ENCODE data around the gene SH3BGR. TPM values are rescaled to one million over a fixed set of nuclear protein-coding genes. Genes with fewer than 3 reads are reported as not detected.

Gene SH3BGR
- total RNA-seq, 1 donor: 6.2 TPM

GRCh38 chr21:39527664-39528381 is 76.1 kb downstream of the SH3BGR start:
- DNase-seq (ENCODE audit: low read depth): no peak
- no peak overlapping the region for H3K4me3 ChIP-seq (ENCODE audit: low read depth, low read length)
- TF ChIP-seq CTCF (IDR thresholded peaks at IDR 0.05; ENCODE audit: insufficient read depth, low read length): no peak

- DNase-seq (ENCODE audit: low read depth): no peak
- H3K4me3 ChIP-seq (ENCODE audit: low read depth, low read length): no peak overlapping the region
- no peak for TF ChIP-seq CTCF (IDR thresholded peaks at IDR 0.05; ENCODE audit: insufficient read depth, low read length)
Observed at GRCh38 chr21:39529026-39529425, 77.3 kb downstream of the SH3BGR start.

- no peak for DNase-seq (ENCODE audit: low read depth)
- TF ChIP-seq CTCF (IDR thresholded peaks at IDR 0.05; ENCODE audit: insufficient read depth, low read length): no peak
- H3K4me3 ChIP-seq (ENCODE audit: low read depth, low read length): no peak overlapping the region
Observed at GRCh38 chr21:39531064-39531463, 79.3 kb downstream of the SH3BGR start.

- TF ChIP-seq CTCF (IDR thresholded peaks at IDR 0.05; ENCODE audit: insufficient read depth, low read length): no peak
- H3K4me3 ChIP-seq (ENCODE audit: low read depth, low read length): no peak overlapping the region
- DNase-seq (ENCODE audit: low read depth): no peak
Observed at GRCh38 chr21:39531840-39532239, 80.1 kb downstream of the SH3BGR start.

GRCh38 chr21:39533545-39534380 is 82.0 kb downstream of the SH3BGR start:
- no peak for TF ChIP-seq CTCF (IDR thresholded peaks at IDR 0.05; ENCODE audit: insufficient read depth, low read length)

GRCh38 chr21:39535646-39536437 is 84.1 kb downstream of the SH3BGR start:
- TF ChIP-seq CTCF (IDR thresholded peaks at IDR 0.05; ENCODE audit: insufficient read depth, low read length): no peak
- no peak for DNase-seq (ENCODE audit: low read depth)
- no peak overlapping the region for H3K4me3 ChIP-seq (ENCODE audit: low read depth, low read length)

More at GRCh38 chr21:39533545-39534380, 82.0 kb downstream of the SH3BGR start:
- no peak for DNase-seq (ENCODE audit: low read depth)
- no peak overlapping the region for H3K4me3 ChIP-seq (ENCODE audit: low read depth, low read length)
